ENCODE data around the gene ZNF385A.

Gene ZNF385A

DNA sequence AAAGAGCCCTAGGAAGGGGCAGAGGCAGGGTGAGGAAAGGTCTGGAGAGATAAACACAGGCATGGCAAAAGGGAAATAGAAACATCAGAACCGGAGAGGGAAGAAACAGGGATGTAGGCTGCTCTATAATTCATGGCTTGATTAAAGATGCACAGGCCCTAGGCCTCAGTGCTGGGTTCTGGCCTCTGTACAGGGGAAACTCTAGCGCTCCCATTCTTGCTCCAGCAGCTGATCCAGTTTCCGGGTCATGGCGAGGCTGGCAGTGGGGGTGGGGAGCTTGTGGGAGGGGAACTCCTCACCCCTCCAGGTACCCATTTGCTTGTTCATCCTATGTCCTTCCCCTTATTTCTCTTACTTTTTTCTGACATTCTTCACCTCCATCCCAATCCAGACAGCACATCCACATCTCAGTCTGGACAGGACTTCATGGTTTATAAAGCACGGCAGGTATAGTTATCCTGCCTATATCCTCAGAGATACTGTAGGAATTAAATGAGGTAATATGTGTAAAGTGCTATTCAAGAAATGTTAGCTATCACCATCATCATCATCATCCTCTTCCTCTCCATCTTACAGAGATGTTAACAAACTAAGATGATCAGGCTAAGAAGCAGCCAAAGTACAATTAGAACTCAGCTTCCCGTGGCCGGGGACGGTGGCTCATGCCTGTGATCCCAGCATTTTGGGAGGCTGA, 12.3 kb downstream of the ZNF385A start:
- TF ChIP-seq, protein P1, sequence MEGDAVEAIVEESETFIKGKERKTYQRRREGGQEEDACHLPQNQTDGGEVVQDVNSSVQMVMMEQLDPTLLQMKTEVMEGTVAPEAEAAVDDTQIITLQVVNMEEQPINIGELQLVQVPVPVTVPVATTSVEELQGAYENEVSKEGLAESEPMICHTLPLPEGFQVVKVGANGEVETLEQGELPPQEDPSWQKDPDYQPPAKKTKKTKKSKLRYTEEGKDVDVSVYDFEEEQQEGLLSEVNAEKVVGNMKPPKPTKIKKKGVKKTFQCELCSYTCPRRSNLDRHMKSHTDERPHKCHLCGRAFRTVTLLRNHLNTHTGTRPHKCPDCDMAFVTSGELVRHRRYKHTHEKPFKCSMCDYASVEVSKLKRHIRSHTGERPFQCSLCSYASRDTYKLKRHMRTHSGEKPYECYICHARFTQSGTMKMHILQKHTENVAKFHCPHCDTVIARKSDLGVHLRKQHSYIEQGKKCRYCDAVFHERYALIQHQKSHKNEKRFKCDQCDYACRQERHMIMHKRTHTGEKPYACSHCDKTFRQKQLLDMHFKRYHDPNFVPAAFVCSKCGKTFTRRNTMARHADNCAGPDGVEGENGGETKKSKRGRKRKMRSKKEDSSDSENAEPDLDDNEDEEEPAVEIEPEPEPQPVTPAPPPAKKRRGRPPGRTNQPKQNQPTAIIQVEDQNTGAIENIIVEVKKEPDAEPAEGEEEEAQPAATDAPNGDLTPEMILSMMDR (IDR thresholded peaks at IDR 0.05; ENCODE audit: borderline replicate concordance, insufficient read depth, low read depth, low read length): no peak

DNA sequence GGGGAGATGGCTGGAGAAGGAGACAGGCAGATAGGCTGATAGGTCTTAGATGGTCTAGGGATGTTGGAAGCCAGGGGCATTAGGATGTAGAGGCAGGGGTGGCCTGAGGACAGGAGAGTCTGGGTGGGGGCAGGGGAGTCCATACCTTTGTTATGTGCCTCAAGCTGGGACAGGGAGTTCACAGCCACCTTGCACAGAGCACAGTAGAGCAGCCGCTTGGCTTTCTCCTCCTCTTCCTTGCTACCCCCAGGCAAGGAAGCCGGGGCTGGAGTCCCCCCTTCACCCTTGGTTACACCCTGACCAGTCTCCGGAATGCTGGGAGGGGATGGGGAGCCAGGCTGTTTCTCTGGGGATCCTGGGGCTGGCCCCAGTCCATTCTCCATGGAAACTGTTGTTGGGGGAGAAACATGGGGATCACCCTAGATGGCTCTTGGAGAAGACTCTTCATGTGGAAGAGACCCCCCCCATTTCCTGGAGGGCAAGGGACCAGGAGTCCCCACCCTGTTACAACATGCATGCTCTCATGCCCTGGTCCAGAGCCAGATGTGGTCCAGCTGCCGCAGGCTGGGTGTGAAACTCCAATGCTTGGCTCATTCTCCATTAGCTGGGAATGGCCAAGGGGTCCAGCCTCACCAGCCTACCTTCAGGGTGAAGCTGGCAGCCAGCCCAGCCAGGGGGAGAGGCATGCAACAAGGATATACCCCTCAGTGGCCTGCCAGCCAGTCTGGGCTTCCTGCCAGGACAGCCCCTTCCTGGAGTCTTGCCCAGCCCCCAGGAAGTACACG, 13.0 kb downstream of the ZNF385A start:
- TF ChIP-seq, protein P1 (IDR thresholded peaks at IDR 0.05; ENCODE audit: borderline replicate concordance, insufficient read depth, low read depth, low read length): no peak
- no peak overlapping the region for H3K4me3 ChIP-seq (ENCODE audit: low read depth, low read length)

More for the DNA sequence above, 12.3 kb downstream of the ZNF385A start:
- H3K4me3 ChIP-seq (ENCODE audit: low read depth, low read length): no peak overlapping the region

DNA sequence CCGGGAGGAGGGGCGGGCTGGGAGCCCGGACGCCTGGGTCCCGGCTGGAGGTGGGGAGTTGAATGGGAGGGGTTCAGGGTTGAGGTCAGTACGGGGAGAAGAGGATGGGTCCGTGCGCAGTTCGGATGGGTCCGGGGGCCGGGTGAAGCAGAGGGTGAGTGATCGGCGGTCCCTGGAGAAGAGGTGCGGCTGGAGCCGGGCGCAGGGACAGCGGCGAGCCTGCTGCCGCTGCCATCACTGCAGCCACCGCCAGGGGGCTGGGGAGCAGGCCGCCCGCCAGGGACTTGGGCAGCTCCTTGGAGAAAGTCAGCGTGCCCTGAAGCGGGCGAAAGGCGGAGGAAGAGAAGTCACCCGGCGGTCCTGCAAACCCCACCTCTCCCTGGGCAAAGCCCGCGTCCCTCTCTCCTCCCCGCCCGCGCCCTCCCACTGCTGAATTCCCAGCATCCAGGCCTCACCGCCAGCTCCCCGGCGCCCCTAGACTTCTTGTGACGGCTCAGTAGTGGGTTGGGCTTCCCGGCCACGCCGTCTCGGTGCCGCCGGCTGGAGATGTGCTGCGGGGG, 14.3 kb downstream of the ZNF385A start:
- TF ChIP-seq, protein P1 (IDR thresholded peaks at IDR 0.05; ENCODE audit: borderline replicate concordance, insufficient read depth, low read depth, low read length): peak; percentile 84
- H3K4me3 ChIP-seq (ENCODE audit: low read depth, low read length): no peak overlapping the region

DNA sequence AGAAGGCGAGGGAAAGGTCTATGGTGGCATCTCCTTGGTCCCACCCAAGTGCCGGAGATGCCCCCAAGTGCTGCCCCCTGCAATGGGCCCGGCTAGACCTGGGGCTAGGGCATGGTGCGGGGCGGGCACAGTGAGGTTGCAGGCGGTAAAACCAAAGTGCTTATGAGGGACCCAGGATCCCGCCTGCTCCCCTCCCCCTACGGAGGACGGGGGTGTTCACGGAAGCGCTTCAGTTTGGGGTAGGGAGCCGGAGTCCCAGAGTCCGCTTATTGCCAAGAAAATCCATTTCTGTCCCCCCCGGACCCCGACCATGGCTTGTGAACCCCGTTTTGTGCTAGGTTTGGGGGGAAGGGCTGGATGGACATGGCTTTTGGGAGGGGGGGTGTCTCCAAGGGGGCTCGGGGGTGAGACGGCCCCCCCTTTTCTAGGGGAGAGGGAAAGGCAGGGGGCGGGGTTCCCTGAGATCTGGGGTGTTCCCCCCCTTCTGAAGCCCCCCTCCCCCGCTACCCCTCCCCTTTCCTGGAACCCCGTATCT, 14.9 kb downstream of the ZNF385A start:
- H3K4me3 ChIP-seq (ENCODE audit: low read depth, low read length): no peak overlapping the region

DNA sequence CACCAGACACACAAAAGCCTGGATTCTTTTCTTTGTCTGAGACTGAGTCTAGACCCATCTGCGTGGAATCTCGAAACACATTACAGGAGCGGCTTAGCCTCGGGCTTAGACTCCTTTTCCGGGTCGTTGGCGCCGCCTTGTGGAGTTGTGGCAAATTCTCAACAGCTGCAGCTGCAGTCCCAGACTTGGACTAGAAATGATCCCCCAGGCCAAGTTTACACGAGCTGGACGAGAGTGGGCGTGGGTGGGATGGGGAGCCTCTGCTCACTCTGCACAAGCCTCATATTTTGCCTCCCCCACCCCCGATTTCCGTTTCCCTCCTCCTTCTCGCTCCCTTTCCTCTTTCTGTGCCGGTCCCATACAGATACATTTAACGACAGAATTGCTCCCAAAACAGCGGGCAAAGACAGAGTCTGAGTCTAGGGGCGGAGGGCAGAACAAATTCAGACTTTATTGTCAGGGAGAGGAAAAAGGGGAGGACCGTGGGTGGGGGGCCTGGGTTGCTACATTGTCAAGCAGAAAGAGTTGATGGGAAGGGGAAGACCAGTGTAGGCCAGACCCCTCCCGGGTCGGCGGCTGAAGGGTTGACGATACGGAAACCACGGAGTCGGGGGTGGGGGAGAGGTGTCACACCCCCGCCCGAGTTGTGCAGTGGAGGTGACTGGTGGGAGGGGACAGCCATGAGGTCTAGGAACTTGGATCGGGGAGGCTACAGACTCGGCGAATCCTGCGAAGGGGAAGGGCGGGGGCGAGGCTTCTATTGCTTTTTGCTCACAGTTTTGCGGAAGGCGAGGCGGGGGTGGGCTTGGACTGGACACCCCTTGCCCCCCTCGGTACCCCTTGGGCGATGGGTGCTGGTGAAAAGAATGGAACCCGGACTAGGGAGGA, 15.6 kb downstream of the ZNF385A start:
- H3K4me3 ChIP-seq (ENCODE audit: low read depth, low read length): no peak overlapping the region
- TF ChIP-seq, protein P1 (IDR thresholded peaks at IDR 0.05; ENCODE audit: borderline replicate concordance, insufficient read depth, low read depth, low read length): peak; percentile 90

More for the DNA sequence above, 14.9 kb downstream of the ZNF385A start:
- TF ChIP-seq, protein P1 (IDR thresholded peaks at IDR 0.05; ENCODE audit: borderline replicate concordance, insufficient read depth, low read depth, low read length): no peak

DNA sequence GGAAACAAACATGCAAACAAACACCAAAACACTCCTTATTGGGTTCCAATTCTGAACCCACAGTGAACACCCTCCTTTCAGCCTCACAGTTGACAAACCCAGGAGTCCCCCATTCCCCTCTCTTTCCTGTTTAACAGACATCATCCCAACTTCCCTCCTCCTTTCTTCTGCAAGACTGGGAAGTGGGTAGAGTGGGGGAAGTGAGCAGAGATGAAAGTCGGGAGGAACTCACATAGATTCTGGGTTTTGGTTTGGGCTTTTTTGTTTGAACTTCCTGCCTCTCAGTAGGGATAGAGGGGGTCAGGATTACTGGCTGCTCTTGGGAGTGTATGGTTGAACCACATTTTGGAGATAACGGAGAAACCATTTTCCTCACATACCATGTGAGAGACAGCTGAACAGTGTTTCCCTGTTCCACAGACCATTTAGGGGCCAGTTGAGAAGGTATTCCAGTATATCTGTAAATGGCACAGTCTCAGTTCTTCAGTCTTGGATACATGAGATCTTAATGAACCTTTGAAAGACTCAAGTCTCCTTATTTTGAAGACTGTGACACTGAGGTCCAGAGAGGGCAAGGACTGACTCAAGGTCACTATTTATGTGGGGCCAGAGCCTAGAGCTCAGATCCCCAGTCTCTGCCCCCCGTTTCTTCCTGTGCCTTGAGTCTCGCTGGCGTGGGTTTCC, 16.4 kb downstream of the ZNF385A start:
- H3K4me3 ChIP-seq (ENCODE audit: low read depth, low read length): no peak overlapping the region
- TF ChIP-seq, protein P1 (IDR thresholded peaks at IDR 0.05; ENCODE audit: borderline replicate concordance, insufficient read depth, low read depth, low read length): no peak

Measured in GM12875 (cell line).